ENCODE results near the gene FADS3.

- TF ChIP-seq, protein P1, sequence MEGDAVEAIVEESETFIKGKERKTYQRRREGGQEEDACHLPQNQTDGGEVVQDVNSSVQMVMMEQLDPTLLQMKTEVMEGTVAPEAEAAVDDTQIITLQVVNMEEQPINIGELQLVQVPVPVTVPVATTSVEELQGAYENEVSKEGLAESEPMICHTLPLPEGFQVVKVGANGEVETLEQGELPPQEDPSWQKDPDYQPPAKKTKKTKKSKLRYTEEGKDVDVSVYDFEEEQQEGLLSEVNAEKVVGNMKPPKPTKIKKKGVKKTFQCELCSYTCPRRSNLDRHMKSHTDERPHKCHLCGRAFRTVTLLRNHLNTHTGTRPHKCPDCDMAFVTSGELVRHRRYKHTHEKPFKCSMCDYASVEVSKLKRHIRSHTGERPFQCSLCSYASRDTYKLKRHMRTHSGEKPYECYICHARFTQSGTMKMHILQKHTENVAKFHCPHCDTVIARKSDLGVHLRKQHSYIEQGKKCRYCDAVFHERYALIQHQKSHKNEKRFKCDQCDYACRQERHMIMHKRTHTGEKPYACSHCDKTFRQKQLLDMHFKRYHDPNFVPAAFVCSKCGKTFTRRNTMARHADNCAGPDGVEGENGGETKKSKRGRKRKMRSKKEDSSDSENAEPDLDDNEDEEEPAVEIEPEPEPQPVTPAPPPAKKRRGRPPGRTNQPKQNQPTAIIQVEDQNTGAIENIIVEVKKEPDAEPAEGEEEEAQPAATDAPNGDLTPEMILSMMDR (conservative IDR thresholded peaks at IDR 0.05 in 1 of 2, IDR thresholded peaks at IDR 0.05 in 1 of 2; ENCODE audit: extremely low read depth in 1 of 2, insufficient read depth in 1 of 2, low read depth in 1 of 2, low read length in 2 of 2): no peak
- TF ChIP-seq EZH2 (IDR thresholded peaks at IDR 0.05; ENCODE audit: borderline replicate concordance, low read length): no peak
Measured at GRCh38 chr11:61851113-61851899, 40.0 kb downstream of the FADS3 start.
